GM12872 (cell line): ENCODE measurements around the gene SGIP1.

Source experiments
- CTCF ChIP-seq: IDR thresholded peaks from 3 replicates; pipeline ENCODE4 v1.5.1; 2011; ENCODE audit warnings: low read depth, mild to moderate bottlenecking, low read length, moderate library complexity; ENCODE audit not compliant: insufficient read depth

Gene SGIP1

GRCh38 chr1:66712839-66713238 lies 178.9 kb downstream of the SGIP1 start:
- TF ChIP-seq CTCF: no peak

DNA sequence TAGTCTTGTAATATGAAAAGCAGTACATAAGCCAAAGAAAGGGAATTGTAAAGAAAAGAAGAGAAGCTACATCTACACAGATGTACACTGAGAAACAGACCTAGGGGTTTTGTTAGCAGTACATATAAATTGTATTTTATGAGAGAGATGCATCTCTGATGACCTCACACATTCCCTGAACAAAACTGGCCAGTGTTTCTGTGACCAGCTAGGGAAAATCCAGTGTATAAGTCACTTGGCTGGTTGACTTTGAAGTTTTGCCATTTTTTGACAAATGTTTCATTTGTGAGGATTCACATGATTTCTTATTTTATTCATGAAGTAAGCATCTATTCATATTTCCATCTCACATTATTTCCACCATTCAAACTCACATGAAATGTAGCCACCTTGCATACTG lies 190.0 kb downstream of the SGIP1 start:
- no peak for TF ChIP-seq CTCF

- TF ChIP-seq CTCF: peak; percentile 96
Observed at GRCh38 chr1:66725885-66726665, 192.1 kb downstream of the SGIP1 start.

DNA sequence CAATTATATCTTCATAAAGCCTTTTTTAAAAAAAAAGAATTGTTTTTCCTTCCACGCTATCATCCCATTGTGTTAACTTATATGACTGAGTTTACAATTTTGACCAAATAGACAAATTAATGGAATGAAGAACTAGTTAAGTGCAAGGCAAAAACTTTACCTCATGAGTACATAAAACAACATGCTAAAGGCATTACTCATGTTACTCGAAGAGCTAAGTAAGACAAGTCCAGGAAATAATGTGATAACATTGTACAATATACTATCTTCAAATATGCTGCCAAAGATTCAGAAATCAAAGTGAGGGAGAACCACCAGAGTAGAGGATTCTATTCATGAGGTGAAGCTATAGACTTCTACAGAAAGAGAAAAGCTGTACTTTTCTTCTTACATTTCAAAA lies 194.1 kb downstream of the SGIP1 start:
- no peak for TF ChIP-seq CTCF

DNA sequence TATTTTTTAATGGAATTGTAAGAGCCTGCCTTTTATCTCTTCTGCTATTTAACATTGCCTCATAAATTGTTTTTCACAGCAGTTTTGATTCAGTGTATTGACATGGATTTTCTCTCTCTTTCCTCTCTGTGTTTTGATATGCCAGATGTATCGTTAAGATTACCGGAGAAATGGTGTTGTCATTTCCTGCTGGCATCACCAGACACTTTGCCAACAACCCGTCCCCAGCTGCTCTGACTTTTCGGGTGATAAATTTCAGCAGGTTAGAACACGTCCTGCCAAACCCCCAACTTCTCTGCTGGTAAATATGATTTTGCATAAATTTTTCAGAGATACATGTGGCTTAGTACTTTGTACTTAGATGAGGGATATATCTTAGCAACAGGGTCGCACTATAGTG lies 195.2 kb downstream of the SGIP1 start:
- no peak for TF ChIP-seq CTCF

DNA sequence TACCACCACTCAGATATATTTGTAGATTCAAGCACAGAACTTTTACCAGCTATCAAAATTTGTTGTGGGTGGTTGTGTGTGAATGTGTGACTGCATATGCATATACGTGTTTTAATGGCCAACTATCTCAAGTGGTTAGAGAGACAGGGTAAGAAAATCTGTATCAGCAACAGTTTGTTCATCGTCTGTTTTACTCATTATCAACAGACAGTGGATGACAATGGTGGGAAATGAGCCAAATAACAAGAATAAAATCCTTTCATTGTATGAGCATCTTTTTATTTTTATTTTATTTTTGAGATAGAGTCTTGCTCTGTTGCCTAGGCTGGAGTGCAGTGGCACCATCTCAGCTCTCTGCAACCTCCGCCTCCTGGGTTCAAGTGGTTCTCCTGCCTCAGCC lies 195.6 kb downstream of the SGIP1 start:
- TF ChIP-seq CTCF: no peak

DNA sequence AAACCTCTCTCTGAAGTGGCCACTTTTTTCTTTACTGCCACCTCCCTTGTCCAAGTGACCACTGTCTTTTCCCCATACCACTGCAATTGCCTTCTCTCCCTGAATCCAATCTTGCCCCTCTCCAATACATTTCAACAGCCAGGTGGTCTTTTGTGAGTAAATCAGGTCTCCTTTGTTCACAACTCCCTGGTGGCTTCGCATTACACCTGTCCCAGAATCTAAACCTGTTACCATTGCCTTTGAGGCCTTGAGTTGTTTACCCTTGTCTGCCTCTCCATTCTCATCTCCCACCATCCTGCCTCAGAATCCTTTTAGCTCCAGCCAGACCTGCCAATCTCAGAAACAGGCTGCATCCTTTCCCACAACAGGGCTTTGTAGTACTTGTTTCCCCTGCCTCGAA lies 196.5 kb downstream of the SGIP1 start:
- TF ChIP-seq CTCF: no peak
